Muscle layer of colon (tissue), 2 donors: ENCODE measurements around the gene KRTAP22-1.

Experiments used
- H3K27ac ChIP-seq: one replicate; pipeline ENCODE4 v1.7.0; 2013; ENCODE audit warnings: low read depth, mild to moderate bottlenecking, low read length, moderate library complexity
- H3K27me3 ChIP-seq, 2 donors: one replicate each; pipeline ENCODE4 v1.7.0; 2013; ENCODE audit warnings: low read length in 2 of 2, mild to moderate bottlenecking in 2 of 2; ENCODE audit not compliant: insufficient read depth in 2 of 2, control insufficient read depth in 1 of 2
- H3K36me3 ChIP-seq: one replicate; pipeline ENCODE4 v1.7.0; 2013; ENCODE audit warnings: mild to moderate bottlenecking, low read length; ENCODE audit not compliant: insufficient read depth
- H3K4me1 ChIP-seq: one replicate; pipeline ENCODE4 v1.7.0; 2013; ENCODE audit warnings: mild to moderate bottlenecking, low read length; ENCODE audit not compliant: insufficient read depth
- H3K4me3 ChIP-seq, 2 donors: one replicate each; pipeline ENCODE4 v1.7.0; 2013; ENCODE audit warnings: low read length in 2 of 2, low read depth in 1 of 2, mild to moderate bottlenecking in 1 of 2, moderate library complexity in 1 of 2
- H3K9ac ChIP-seq: one replicate; pipeline ENCODE4 v1.7.0; 2013; ENCODE audit warnings: low read length
- H3K9me3 ChIP-seq: one replicate; pipeline ENCODE4 v1.7.0; 2013; ENCODE audit warnings: mild to moderate bottlenecking, low read length
- donor health status: abdominal sarcoma.
- donor health status: Adenocarcinoma of cecum.

KRTAP22-1 gene

GRCh38 chr21:30590297-30590696 lies 10.6 kb upstream of the KRTAP22-1 start, which contains the start of gene KRTAP22-2:
TSS of gene KRTAP22-2 (minus strand) at chr21:30590397.
- H3K4me1 ChIP-seq = no peaks in the 10 kb centered on the region
- H3K27ac ChIP-seq = no peak within 1 kb of the TSS
- H3K9ac ChIP-seq = no peak within 1 kb of the TSS
- H3K36me3 ChIP-seq = no peaks in the 10 kb centered on the region
- no peaks in the 10 kb centered on the region for H3K27me3 ChIP-seq
- no peak within 1 kb of the TSS for H3K4me3 ChIP-seq
- H3K9me3 ChIP-seq = no peaks in the 10 kb centered on the region

GRCh38 chr21:30592140-30592539 lies 8.7 kb upstream of the KRTAP22-1 start, which contains the start of gene KRTAP6-3:
TSS of gene KRTAP6-3 (plus strand) at chr21:30592440. CDS start at chr21:30592446, 6 bp downstream.
- H3K27ac ChIP-seq = no peak within 1 kb of the TSS
- H3K9ac ChIP-seq = no peak within 1 kb of the TSS
- H3K4me3 ChIP-seq = no peak within 1 kb of the TSS
- no peaks in the 10 kb centered on the region for H3K9me3 ChIP-seq
- no peaks in the 10 kb centered on the region for H3K27me3 ChIP-seq
- no peaks in the 10 kb centered on the region for H3K4me1 ChIP-seq
- H3K36me3 ChIP-seq = no peaks in the 10 kb centered on the region

GRCh38 chr21:30598802-30599201 lies 2.1 kb upstream of the KRTAP22-1 start, which contains the start of gene KRTAP6-2:
TSS of gene KRTAP6-2 (minus strand) at chr21:30598902. CDS start at chr21:30598874, 28 bp downstream.
- H3K27me3 ChIP-seq = no peaks in the 10 kb centered on the region
- no peak within 1 kb of the TSS for H3K9ac ChIP-seq
- no peaks in the 10 kb centered on the region for H3K9me3 ChIP-seq
- H3K36me3 ChIP-seq = no peaks in the 10 kb centered on the region
- no peaks in the 10 kb centered on the region for H3K4me1 ChIP-seq
- H3K27ac ChIP-seq = no peak within 1 kb of the TSS
- H3K4me3 ChIP-seq = no peak within 1 kb of the TSS

- Histone ChIP-seq H3K4me1 (no peaks in the 10 kb centered on the region), H3K9ac (no peak overlapping the region), H3K9me3 (no peaks in the 10 kb centered on the region), H3K27ac (no peak overlapping the region), H3K27me3 (no peaks in the 10 kb centered on the region), H3K36me3 (no peaks in the 10 kb centered on the region), H3K4me3 (no peak overlapping the region)
Measured at GRCh38 chr21:30605968-30606367, 5.1 kb downstream of the KRTAP22-1 start.

GRCh38 chr21:30612132-30612531 lies 11.2 kb downstream of the KRTAP22-1 start:
- Histone ChIP-seq H3K9ac (no peak overlapping the region), H3K27ac (no peak overlapping the region), H3K36me3 (no peaks in the 10 kb centered on the region), H3K27me3 (no peaks in the 10 kb centered on the region), H3K4me1 (no peaks in the 10 kb centered on the region), H3K4me3 (no peak overlapping the region), H3K9me3 (no peaks in the 10 kb centered on the region)

GRCh38 chr21:30613836-30614235 lies 12.9 kb downstream of the KRTAP22-1 start, which contains the start of gene KRTAP6-1:
TSS of gene KRTAP6-1 (minus strand) at chr21:30613930. CDS start at chr21:30613904, 26 bp downstream.
- Histone ChIP-seq H3K36me3 (no peaks in the 10 kb centered on the region), H3K27me3 (no peaks in the 10 kb centered on the region)

GRCh38 chr21:30615199-30615598 lies 14.3 kb downstream of the KRTAP22-1 start:
- H3K4me3 ChIP-seq = no peak overlapping the region
- H3K27me3 ChIP-seq = no peaks in the 10 kb centered on the region
- no peak overlapping the region for H3K9ac ChIP-seq
- no peaks in the 10 kb centered on the region for H3K4me1 ChIP-seq
- H3K36me3 ChIP-seq = no peaks in the 10 kb centered on the region
- no peak overlapping the region for H3K27ac ChIP-seq
- no peaks in the 10 kb centered on the region for H3K9me3 ChIP-seq

More at GRCh38 chr21:30613836-30614235, 12.9 kb downstream of the KRTAP22-1 start, which contains the start of gene KRTAP6-1:
- Histone ChIP-seq H3K4me3 (no peak within 1 kb of the TSS), H3K9ac (no peak within 1 kb of the TSS), H3K27ac (no peak within 1 kb of the TSS), H3K4me1 (no peaks in the 10 kb centered on the region), H3K9me3 (no peaks in the 10 kb centered on the region)

- H3K27me3 ChIP-seq = no peaks in the 10 kb centered on the region
- no peak within 1 kb of the TSS for H3K4me3 ChIP-seq
- no peaks in the 10 kb centered on the region for H3K4me1 ChIP-seq
- no peaks in the 10 kb centered on the region for H3K9me3 ChIP-seq
- no peak within 1 kb of the TSS for H3K27ac ChIP-seq
- no peak within 1 kb of the TSS for H3K9ac ChIP-seq
- H3K36me3 ChIP-seq = no peaks in the 10 kb centered on the region
Measured at GRCh38 chr21:30616125-30616524, 15.2 kb downstream of the KRTAP22-1 start, which contains the start of gene KRTAP20-1. TSS of gene KRTAP20-1 (plus strand) at chr21:30616425. CDS start at chr21:30616455, 30 bp downstream.

- Histone ChIP-seq H3K9me3 (no peaks in the 10 kb centered on the region), H3K4me3 (no peak overlapping the region), H3K27me3 (no peaks in the 10 kb centered on the region), H3K4me1 (no peaks in the 10 kb centered on the region), H3K36me3 (no peaks in the 10 kb centered on the region), H3K9ac (no peak overlapping the region), H3K27ac (no peak overlapping the region)
Measured at GRCh38 chr21:30620080-30620479, 19.2 kb downstream of the KRTAP22-1 start.

- no peaks in the 10 kb centered on the region for H3K9me3 ChIP-seq
- H3K4me3 ChIP-seq = no peak within 1 kb of the TSS
- no peak within 1 kb of the TSS for H3K9ac ChIP-seq
- no peaks in the 10 kb centered on the region for H3K27me3 ChIP-seq
- no peak within 1 kb of the TSS for H3K27ac ChIP-seq
- H3K36me3 ChIP-seq = no peaks in the 10 kb centered on the region
- no peaks in the 10 kb centered on the region for H3K4me1 ChIP-seq
Measured at GRCh38 chr21:30620522-30620921, 19.6 kb downstream of the KRTAP22-1 start, which contains the start of gene KRTAP20-4. TSS of gene KRTAP20-4 (plus strand) at chr21:30620627.

GRCh38 chr21:30623362-30623761 lies 22.5 kb downstream of the KRTAP22-1 start:
- no peak overlapping the region for H3K9ac ChIP-seq

More at GRCh38 chr21:30623362-30623761, 22.5 kb downstream of the KRTAP22-1 start:
- H3K36me3 ChIP-seq = no peaks in the 10 kb centered on the region
- no peak overlapping the region for H3K27ac ChIP-seq
- no peaks in the 10 kb centered on the region for H3K27me3 ChIP-seq
- no peaks in the 10 kb centered on the region for H3K9me3 ChIP-seq
- H3K4me3 ChIP-seq = no peak overlapping the region
- no peaks in the 10 kb centered on the region for H3K4me1 ChIP-seq
